B cell (primary cell): ENCODE measurements around the gene MAPK8IP2.
"Not testable (repeated sequence)": the region's sequence is repeated elsewhere in the genome, so short reads cannot be mapped to it uniquely, and the experiment has no call there.

Experiments used
- EZH2 ChIP-seq: IDR thresholded peaks from 2 replicates; pipeline ENCODE4 v1.6.1; 2012; ENCODE audit warnings: borderline replicate concordance, low read depth, mild to moderate bottlenecking, moderate library complexity, low read length; ENCODE audit not compliant: insufficient read depth, poor library complexity, severe bottlenecking
- TF ChIP-seq, protein P1 (sequence below): fragments of 200-600 bp; IDR thresholded peaks from one replicate; pipeline ENCODE4 v1.8.0; 2022; ENCODE audit warnings: antibody characterized with exemption, mild to moderate bottlenecking

GRCh38 chr22:50614296-50614695 lies 13.7 kb downstream of the MAPK8IP2 start:
- TF ChIP-seq, protein P1, sequence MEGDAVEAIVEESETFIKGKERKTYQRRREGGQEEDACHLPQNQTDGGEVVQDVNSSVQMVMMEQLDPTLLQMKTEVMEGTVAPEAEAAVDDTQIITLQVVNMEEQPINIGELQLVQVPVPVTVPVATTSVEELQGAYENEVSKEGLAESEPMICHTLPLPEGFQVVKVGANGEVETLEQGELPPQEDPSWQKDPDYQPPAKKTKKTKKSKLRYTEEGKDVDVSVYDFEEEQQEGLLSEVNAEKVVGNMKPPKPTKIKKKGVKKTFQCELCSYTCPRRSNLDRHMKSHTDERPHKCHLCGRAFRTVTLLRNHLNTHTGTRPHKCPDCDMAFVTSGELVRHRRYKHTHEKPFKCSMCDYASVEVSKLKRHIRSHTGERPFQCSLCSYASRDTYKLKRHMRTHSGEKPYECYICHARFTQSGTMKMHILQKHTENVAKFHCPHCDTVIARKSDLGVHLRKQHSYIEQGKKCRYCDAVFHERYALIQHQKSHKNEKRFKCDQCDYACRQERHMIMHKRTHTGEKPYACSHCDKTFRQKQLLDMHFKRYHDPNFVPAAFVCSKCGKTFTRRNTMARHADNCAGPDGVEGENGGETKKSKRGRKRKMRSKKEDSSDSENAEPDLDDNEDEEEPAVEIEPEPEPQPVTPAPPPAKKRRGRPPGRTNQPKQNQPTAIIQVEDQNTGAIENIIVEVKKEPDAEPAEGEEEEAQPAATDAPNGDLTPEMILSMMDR = not testable (repeated sequence)
- TF ChIP-seq EZH2 = not testable (repeated sequence)
